NCI-H1417 treated with DMSO at 0.1 percent for 48 hours (cell line): Measurements from ENCODE around the gene ARMH1.
"Not testable (repeated sequence)": the region's sequence is repeated elsewhere in the genome, so short reads cannot be mapped to it uniquely, and the experiment has no call there.

Experiments
- DNase-seq: peaks from one replicate; lab custom pipeline; 2025; lab: John Stamatoyannopoulos, UW

Gene ARMH1

GRCh38 chr1:44695671-44696070 is 21.2 kb downstream of the ARMH1 start:
- no peak for DNase-seq

GRCh38 chr1:44696101-44696500 is 21.6 kb downstream of the ARMH1 start:
- DNase-seq, result no peak

- DNase-seq, result no peak
These were observed 22.4 kb downstream of the ARMH1 start for GRCh38 chr1:44696789-44697345.

- no peak for DNase-seq
These were observed 23.6 kb downstream of the ARMH1 start for GRCh38 chr1:44698138-44698537.

- not testable (repeated sequence) for DNase-seq
These were observed 24.9 kb downstream of the ARMH1 start for GRCh38 chr1:44699375-44699774.

GRCh38 chr1:44700573-44700972 is 26.1 kb downstream of the ARMH1 start:
- DNase-seq, result no peak

- DNase-seq, result no peak
These were observed 26.6 kb downstream of the ARMH1 start for GRCh38 chr1:44701141-44701573.

GRCh38 chr1:44705470-44705869 is 31.0 kb downstream of the ARMH1 start:
- DNase-seq, result no peak

- no peak for DNase-seq
These were observed 31.4 kb downstream of the ARMH1 start for GRCh38 chr1:44705938-44706337.

- DNase-seq, result no peak
These were observed 32.8 kb downstream of the ARMH1 start for GRCh38 chr1:44707112-44707881.

- DNase-seq, result no peak
These were observed 33.7 kb downstream of the ARMH1 start for GRCh38 chr1:44707959-44708831.

- DNase-seq, result no peak
These were observed 38.8 kb downstream of the ARMH1 start for GRCh38 chr1:44713321-44713781.

GRCh38 chr1:44714532-44714931 is 40.0 kb downstream of the ARMH1 start:
- DNase-seq, result no peak

GRCh38 chr1:44714944-44715571 is 40.5 kb downstream of the ARMH1 start:
- DNase-seq, result no peak

- no peak for DNase-seq
These were observed 42.6 kb downstream of the ARMH1 start for GRCh38 chr1:44717156-44717555.

GRCh38 chr1:44717653-44718052 is 43.1 kb downstream of the ARMH1 start:
- DNase-seq, result no peak

- no peak for DNase-seq
These were observed 43.6 kb downstream of the ARMH1 start for GRCh38 chr1:44718091-44718490.

GRCh38 chr1:44719318-44719717 is 44.8 kb downstream of the ARMH1 start:
- DNase-seq, result no peak

- DNase-seq, result no peak
These were observed 45.8 kb downstream of the ARMH1 start for GRCh38 chr1:44720281-44720680.

- DNase-seq, result peak; percentile 73
These were observed 47.2 kb downstream of the ARMH1 start for GRCh38 chr1:44721485-44722361.

- no peak for DNase-seq
These were observed 48.5 kb downstream of the ARMH1 start for GRCh38 chr1:44723064-44723463.
